ENCODE data around the gene CCDC188.

The CCDC188 gene

GRCh38 chr22:20174785-20175596 lies 24.1 kb upstream of the CCDC188 start:
- H3K4me3 ChIP-seq (replicated peaks in 1 of 2; ENCODE audit: low read depth in 2 of 2, low read length in 2 of 2) = no peak overlapping the region
- TF ChIP-seq CTCF (IDR thresholded peaks at IDR 0.05; ENCODE audit: low read depth, low read length) = peak; percentile 55
- DNase-seq (ENCODE audit: low read depth in 2 of 2) = peak; percentile 31 to 42

GRCh38 chr22:20173772-20174171 lies 22.9 kb upstream of the CCDC188 start:
- no peak for DNase-seq (ENCODE audit: low read depth in 2 of 2)
- H3K4me3 ChIP-seq (replicated peaks in 1 of 2; ENCODE audit: low read depth in 2 of 2, low read length in 2 of 2) = no peak overlapping the region
- TF ChIP-seq CTCF (IDR thresholded peaks at IDR 0.05; ENCODE audit: low read depth, low read length) = no peak

- no peak for DNase-seq (ENCODE audit: low read depth in 2 of 2)
- H3K4me3 ChIP-seq (replicated peaks in 1 of 2; ENCODE audit: low read depth in 2 of 2, low read length in 2 of 2) = no peak overlapping the region
- no peak for TF ChIP-seq CTCF (IDR thresholded peaks at IDR 0.05; ENCODE audit: low read depth, low read length)
Measured at GRCh38 chr22:20173246-20173645, 22.4 kb upstream of the CCDC188 start.

- no peak overlapping the region for H3K4me3 ChIP-seq (replicated peaks in 1 of 2; ENCODE audit: low read depth in 2 of 2, low read length in 2 of 2)
- DNase-seq (ENCODE audit: low read depth in 2 of 2) = no peak
- no peak for TF ChIP-seq CTCF (IDR thresholded peaks at IDR 0.05; ENCODE audit: low read depth, low read length)
Measured at GRCh38 chr22:20172141-20172613, 21.3 kb upstream of the CCDC188 start.

GRCh38 chr22:20171288-20172140 lies 20.7 kb upstream of the CCDC188 start:
- H3K4me3 ChIP-seq (replicated peaks in 1 of 2; ENCODE audit: low read depth in 2 of 2, low read length in 2 of 2) = no peak overlapping the region
- TF ChIP-seq CTCF (IDR thresholded peaks at IDR 0.05; ENCODE audit: low read depth, low read length) = no peak

GRCh38 chr22:20170170-20170569 lies 19.3 kb upstream of the CCDC188 start:
- no peak overlapping the region for H3K4me3 ChIP-seq (replicated peaks in 1 of 2; ENCODE audit: low read depth in 2 of 2, low read length in 2 of 2)
- TF ChIP-seq CTCF (IDR thresholded peaks at IDR 0.05; ENCODE audit: low read depth, low read length) = no peak
- no peak for DNase-seq (ENCODE audit: low read depth in 2 of 2)

More at GRCh38 chr22:20171288-20172140, 20.7 kb upstream of the CCDC188 start:
- no peak for DNase-seq (ENCODE audit: low read depth in 2 of 2)

All from cardiac fibroblast (primary cell).